Fibroblast of skin of scalp (primary cell): ENCODE results near the gene CLNS1A.

Experiments used
- DNase-seq: peaks from one replicate; pipeline ENCODE4 v3.0.0-alpha.2; 2013

CLNS1A gene

DNA sequence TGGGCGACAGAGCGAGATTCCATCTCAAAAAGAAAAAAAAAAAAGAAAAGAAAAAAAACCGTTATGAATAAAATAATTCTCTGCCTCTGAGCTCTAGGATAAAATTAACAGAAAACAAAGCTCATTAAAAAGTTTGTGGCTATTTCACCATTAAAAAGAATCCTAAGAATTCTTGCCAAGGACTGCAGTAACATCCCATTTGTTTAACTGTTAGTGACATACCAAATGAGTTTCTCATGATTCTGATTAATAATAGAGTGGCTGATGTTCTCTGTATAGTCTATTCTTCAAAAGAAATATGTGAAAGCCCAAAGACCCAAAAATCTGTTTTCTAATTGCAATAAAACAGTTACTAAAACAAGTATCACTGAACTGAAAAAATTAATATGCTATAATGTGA is 19.7 kb downstream of the CLNS1A start:
- peak; percentile 30 for DNase-seq

DNA sequence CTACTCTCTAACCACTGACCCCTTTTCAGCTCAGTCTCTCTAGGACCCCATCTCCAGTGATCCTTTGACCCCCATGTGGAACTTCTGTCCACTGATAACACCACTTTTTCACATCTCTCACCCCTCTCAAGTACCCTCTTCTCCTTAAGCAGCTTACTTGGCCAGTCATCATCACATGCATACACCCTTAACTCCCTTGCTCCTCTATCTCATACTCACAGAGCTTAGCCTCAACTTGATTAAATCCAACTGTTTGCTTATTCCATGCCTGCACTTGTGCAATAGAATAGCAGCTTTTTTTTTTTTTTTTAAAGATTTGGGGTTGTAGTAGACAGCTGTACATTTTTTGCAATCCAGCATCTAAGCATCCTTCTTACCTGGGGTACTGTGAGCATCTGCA is 25.7 kb downstream of the CLNS1A start:
- no peak for DNase-seq

DNA sequence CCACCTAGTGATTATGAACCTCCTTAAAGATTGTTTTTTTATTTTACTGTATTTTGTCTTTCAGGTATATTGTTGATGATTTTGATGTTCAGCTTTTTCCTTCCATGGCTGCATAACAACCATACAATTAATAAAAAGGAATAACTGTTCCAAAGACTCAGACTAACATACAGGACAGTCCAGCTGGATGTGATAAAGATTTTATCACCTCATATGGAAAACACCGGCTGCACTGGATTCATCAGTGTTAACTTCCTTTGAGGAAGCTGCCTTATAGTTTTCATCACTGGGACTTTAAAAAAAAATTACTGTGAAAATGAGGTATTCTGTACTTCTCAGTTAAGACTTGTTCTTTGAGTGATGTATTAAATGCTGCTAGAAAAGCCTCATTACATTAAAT is 28.4 kb downstream of the CLNS1A start:
- no peak for DNase-seq

DNA sequence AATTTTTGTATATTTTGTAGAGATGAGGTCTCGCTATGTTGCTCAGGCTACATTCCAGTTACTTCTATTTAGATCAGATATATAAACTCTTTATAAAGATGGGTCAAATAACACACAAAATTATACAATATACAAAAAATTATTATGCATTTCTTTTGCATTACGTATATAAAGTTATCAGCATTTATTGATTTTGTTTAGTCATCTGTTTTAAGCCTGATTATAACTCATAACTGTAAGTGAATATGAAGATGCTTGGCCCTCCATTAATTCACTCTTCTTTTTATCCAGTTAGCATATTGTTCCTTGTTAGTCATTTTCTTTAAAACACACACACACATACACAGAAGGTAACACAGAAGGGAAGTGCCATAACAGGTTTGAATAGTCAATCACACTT is 33.3 kb downstream of the CLNS1A start:
- no peak for DNase-seq

DNA sequence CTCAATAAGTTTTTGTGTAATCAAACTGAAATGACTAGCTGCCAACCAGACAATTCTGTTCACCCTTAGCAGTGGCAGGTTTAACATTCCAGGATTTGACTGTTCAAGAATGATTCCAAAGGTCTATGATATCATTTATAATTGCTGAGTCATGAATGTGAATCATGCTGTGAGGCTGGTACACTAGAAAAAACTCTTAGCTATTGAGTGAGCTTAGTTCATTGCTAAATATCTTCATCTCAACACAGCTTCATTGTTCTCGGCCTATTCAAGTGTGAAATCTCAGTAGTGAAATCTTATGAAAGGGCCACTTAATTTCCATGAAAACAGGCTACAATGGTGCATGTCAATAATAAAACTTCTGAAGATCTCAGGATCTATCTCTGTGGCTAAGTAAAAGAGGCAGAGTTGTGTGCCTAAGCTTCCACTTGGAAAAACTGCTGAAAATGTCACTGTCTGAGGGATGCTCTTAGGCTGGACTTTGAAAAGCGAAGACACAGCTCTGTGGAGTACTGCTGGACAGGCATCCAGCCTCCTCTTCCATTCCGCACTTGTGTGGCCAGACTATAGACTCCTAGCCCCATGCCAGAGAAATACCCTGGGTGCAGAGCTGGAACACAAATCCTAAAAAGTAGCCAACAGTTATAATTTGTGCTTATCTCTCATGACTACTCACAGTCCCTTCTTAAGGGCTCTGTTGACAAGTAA is 35.1 kb downstream of the CLNS1A start:
- peak; percentile 88 for DNase-seq

DNA sequence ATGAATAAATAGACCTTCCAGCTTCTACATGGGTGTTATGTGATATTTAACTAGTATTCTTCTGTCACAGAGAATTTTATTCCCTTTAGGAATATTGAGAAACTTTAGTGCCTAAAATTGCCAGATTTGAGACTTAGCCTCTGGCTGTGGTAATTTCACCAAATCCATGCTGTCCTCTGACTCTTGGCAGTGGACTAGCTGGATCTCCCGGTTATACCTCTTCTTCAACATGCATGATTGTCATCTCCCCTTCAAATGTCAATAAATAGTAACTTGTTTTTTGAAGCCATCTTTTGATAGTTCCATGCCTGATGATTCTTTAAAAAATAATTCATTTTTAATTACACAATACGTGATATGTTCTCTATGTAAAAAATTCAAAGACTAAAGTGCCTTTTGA is 39.4 kb downstream of the CLNS1A start:
- DNase-seq, result no peak

DNA sequence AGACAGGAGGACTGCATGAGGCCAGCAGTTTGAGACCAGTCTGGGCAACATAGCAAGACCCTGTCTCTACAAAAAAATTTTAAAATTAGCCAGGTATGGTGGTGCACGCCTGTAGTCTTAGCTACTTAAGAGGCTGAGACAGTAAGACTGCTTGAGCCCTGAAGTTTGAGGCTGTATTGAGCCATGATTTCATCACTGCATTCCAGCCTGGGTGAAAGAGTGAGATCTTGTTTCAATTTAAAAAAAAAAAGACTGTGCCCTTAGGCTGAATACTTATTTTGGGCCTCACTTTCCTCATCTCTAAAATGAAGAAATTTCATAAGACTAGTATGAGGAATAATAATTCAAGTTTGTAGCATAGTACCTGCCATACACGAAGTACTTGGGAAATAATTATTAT is 41.0 kb downstream of the CLNS1A start:
- peak; percentile 75 for DNase-seq

DNA sequence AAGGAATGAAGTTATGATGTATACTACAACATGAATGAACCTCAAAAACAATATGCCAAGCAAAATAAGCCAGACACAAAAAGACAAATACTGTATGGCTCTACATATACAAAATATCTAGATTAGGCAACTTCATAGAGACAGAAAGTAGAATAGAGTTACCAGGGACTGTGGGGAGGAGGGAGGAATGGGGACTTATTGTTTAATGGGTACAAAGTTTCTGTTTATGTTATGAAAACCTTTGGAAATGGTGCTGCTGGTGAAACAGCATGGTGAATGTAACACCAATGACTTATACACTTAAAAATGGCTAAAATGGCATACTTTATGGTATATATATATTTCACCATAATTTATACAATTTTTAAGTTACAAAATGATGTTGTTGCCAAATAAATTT is 43.7 kb downstream of the CLNS1A start:
- DNase-seq, result no peak

DNA sequence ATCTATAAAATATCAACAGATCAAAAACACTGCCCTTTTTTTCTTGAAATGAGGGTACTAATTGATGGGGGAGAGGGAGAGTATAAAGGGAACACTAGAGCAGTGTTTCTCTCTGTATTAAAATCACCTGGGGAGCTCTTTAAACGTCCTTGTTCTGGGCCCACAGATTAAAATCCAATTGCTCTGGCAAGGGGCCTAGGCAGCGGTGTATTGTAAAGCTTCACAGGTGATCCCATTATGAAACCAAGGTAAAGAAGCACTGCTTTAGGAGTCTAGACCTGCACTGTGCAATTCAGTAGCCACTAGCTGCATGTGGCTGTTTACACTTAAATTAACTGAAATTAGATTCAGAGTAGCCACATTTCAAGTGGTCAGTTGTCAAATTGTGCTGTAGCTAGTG is 44.9 kb downstream of the CLNS1A start:
- no peak for DNase-seq

DNA sequence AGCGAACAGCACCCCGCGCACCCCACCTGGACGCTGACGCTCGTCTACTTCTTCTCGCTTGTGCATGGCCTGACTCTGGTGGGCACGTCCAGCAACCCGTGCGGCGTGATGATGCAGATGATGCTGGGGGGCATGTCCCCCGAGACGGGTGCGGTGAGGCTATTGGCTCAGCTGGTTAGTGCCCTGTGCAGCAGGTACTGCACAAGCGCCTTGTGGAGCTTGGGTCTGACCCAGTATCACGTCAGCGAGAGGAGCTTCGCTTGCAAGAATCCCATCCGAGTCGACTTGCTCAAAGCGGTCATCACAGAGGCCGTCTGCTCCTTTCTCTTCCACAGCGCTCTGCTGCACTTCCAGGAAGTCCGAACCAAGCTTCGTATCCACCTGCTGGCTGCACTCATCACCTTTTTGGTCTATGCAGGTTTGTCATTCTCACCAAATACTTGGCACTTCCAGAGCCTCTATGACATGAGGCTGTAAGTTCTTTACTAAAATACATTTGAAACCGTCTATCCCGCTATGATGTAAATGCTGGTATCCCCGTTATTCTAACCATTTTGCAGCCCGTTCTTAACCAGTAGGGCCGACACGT is 47.3 kb downstream of the CLNS1A start:
- no peak for DNase-seq

DNA sequence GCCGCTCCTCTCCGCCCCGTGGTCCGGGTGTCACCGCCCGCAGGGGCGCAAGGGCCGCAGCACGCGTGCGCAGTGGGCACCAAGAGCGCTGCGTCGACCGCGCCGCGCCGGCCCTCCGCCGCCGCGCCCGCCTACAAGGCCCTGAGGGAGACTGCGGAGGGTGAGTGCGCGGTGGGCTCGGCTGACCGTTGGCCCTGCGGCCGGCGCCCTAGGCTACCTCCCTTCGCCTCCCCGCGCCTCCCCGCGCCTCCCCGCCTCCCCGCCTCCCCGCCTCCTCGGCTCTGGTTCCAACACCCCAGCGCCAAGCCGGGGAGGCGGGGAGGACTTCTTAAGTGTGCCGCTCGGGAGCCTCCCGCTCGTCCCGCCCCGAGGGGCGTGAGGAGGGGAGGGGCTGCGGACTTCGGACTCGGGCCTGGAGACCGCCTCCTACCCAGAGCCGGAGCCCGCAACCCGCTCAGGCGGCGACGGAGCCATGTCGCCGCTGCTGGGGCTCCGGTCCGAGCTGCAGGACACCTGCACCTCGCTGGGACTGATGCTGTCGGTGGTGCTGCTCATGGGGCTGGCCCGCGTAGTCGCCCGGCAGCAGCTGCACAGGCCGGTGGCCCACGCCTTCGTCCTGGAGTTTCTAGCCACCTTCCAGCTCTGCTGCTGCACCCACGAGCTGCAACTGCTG is 47.9 kb downstream of the CLNS1A start, which contains the start of gene AQP11:
Gene AQP11 (plus strand): TSS at position 433 of the 673 bp plus-strand sequence. CDS start 40 bp downstream, at position 473.
- DNase-seq, result peak; percentile 80

DNA sequence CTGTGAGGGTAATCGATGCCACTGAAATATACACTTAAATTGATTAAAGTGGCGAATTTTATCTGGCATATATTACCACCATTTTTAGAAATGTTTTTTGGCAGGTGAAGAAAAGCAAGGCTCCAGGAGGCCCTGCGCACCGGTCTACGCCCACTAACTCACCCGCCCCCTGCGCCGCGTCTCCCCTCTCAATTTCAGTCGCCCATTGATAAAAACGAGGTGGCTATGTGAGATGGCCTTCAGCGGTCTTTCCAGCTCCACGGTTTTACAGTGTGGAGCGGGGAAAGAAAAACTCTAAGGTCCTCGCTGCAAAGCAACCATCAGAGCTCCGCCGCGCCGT is 48.4 kb downstream of the CLNS1A start:
- DNase-seq, result no peak

DNA sequence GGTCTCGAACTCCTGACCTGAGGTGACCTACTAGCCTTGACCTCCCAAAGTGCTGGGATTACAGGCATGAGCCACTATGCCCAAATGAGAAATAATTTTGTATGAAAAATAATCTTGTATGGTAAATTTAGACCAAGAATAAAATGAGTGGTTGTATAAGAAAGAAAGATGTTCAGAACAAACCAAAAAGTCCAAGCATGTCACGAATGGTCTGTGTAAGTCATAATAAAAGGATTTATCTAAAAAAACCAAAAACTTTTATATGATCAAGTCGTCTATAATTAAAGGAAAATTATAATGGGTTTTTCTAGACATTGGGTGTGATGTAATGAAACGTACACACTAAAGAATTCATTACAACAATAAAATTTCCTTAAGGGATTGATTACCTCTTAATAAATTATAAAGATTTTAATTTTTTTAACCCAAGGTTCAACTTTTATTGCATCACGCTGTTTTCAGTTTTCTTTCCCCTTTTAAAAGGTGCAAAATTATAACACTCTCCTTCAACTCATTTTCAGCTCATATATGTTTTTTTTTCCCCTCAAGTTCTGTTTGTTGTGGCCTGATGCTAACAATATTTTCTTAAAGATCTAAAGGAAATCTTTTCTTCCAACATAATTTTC is 56.8 kb downstream of the CLNS1A start:
- no peak for DNase-seq

DNA sequence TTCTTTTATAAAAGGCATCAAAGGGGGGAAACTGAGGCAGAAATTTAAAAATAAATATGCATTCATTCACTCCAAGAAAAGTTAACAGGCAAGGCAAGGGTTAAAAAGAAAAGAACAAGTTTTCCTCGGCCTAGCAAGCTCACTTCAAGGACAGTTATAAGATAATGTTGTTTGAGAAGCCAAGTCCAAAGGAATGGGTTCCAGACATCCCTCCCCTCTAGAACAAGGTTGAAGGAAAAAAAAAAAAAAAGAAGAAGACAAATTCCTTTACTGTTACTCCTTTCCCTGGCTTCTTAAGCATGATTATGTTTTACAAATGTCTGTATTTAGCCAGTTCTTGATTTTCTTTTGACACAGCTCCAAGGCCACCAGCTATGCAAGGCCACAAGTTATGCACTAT is 62.2 kb downstream of the CLNS1A start:
- peak; percentile 42 for DNase-seq

DNA sequence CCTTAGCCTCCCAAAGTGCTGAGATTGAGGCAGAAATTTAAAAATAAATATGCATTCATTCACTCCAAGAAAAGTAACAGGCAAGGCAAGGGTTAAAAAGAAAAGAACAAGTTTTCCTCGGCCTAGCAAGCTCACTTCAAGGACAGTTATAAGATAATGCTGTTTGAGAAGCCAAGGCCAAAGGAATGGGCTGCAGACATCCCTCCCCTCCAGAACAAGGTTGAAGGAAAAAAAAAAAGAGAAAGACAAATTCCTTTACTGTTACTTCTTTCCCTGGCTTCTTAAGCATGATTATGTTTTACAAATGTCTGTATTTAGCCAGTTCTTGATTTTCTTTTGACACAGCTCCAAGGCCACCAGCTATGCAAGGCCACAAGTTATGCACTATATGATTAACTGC is 66.7 kb downstream of the CLNS1A start:
- DNase-seq, result peak; percentile 58

DNA sequence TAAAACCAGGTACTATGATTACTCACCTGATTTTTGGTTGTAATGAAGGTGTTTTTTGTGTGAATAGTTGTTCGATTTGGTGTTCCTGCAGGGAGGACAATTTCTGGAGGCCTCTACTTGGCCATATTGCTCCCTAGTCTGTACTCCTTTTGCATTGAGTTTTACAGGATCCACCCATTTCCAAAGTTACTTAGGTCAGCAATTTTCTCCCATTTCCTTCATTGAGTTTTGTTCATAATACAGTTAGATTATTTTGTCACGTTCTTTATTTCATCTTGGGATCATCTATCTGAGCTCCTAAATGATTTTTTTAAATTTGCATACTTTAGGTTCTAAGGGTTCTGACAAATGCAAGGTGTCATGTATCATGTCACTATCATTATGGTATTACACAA is 67.9 kb downstream of the CLNS1A start:
- no peak for DNase-seq

DNA sequence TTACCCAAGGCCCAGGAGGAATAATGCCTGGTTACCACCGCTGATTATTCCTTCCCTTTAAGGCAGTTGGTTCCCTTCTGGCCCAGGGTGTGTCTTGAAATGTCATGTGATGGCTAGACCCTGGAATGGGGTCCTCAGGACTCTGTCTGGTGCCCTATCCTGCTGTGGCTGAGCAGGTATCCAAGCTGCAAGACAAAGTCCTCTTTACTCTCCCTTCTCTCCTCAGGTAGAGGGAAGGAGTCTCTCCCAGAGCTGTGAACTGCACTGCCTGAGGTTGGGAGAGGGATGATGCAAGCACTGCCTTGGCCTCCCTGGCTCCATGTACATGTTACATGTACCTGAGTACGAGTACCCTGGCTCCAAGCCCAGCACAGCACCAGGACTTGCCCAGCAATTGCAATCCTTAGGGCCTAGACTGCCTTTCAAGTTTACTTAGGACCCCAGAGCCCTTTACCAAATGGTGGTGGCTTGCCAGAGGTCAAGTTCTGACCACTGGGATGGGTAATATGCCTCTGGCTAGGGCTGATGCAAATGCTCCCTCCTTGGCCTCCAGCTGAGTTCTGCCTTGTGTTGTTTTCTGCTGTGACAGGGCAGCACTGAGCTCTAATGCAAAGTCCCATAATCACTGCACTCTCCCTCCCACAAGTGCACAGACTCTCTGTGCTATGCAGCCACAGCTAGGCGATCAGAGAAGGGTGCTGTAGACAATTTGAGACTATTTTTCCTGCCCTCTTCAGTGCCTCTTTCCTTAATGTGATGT is 68.5 kb downstream of the CLNS1A start:
- no peak for DNase-seq

DNA sequence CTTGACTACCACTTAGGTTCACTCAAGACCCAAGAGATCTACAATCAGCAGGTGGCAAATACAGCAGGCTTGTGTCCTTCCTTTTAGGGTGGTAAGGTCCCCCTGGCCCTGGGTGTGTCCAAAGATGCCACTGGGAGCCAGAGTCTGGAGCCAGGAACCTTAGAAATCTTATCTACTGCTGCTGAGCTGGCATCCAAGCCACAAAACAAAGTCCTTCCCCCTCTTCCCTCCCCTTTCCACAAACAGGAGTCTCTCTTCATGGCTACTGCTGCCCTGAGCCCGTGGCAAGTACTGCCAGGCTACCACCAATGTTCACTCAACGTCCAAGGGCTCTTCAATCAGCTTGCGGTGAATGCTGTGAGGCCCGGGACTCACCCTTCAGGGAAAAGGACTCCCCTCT is 69.3 kb downstream of the CLNS1A start:
- no peak for DNase-seq
